HG03442 (cell line): ENCODE results near the gene CDH12.
A peak's percentile ranks its signal among the peaks of the same experiment; 100 is the strongest.

Source experiments
- ATAC-seq: cut with Tn5 transposase; IDR thresholded peaks from one replicate; pipeline ENCODE4 v1.9.1; 2021; ENCODE audit warnings: mild to moderate bottlenecking, moderate library complexity; ENCODE audit not compliant: unreplicated experiment

The CDH12 gene

DNA sequence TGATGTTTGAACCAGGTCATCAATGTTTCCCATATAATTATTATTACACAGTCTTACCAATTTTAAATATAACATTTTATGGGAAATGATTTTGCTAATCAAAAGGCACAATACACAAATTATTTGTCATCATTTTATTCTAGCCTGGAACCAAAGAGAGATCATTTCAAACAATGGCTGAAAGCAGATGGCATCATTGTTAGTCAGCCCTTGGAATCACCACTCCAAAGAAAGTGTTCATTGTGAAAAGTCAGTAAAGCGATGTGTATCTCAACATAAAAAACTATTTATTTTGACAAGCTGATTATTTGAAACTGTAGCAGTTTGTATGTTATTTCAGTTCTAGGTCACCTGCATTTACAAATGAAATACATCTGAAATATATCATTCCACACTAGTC lies 1068.7 kb downstream of the CDH12 start:
- no peak for ATAC-seq

DNA sequence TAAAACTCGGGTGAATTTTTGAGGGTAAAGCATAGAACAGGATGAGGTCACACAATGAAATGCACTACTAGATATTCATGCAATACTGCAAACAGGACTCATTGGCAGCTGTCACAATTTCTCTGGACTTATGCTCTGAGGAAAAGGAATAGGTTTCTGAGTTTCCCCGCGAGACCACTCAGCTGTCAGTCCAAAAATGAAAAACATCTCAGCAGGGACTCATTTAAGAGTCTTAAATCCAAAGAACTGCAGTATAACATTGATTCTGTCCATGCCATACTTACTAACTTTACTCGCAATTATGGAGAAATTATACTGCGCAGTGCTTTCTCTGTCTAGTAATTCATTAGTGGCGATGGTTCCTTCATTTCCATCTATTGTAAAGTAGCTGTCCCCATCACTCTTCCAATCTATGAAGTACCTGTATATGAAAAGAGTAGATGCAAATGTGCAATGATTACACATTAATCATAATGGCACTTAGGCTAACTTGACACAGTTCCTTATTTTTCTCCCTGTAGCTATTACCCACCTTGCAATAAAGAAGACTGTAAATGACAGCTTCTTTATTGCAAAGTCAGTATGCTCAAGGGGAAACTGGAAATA lies 1070.0 kb downstream of the CDH12 start:
- ATAC-seq: no peak

GRCh38 chr5:21776466-21776865 lies 1076.7 kb downstream of the CDH12 start:
- ATAC-seq: no peak

DNA sequence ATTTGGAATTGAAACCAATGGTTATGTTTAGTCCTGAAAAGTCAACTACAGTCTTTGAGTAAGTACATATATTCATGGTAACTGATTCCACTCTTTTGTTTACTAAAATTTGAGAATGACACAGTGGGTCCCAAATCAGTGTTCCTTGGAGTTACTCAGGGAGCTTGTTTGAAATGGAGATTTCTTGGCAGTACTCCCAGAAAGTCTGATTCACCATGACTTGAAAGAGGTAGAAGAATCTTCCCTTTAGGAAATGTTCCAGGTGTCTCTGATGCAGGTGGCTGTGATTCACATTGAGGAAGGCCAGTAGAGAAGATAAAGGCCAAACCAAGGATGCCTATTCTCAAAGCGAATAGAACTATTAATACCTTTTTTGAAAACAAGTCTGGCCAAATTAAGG lies 1078.3 kb downstream of the CDH12 start:
- no peak for ATAC-seq

DNA sequence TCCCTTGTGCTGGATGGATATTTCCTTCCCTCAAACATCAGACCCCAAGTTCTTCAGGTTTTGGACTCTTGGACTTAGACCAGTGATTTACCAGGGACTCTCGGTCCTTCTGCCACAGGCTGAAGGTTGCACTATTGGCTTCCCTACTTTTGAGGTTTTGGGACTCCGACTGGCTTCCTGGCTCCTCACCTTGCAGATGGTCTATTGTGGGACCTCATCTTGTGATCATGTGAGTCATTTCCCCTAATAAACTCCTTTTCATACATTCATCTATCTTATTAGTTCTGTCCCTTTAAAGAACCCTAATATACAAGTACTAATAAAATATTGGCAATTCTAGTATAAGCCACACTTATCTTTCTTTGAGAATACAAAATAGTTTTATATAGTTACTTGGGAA lies 1078.9 kb downstream of the CDH12 start:
- ATAC-seq: no peak

- ATAC-seq: no peak
These were observed 1079.7 kb downstream of the CDH12 start for GRCh38 chr5:21773456-21773855.

DNA sequence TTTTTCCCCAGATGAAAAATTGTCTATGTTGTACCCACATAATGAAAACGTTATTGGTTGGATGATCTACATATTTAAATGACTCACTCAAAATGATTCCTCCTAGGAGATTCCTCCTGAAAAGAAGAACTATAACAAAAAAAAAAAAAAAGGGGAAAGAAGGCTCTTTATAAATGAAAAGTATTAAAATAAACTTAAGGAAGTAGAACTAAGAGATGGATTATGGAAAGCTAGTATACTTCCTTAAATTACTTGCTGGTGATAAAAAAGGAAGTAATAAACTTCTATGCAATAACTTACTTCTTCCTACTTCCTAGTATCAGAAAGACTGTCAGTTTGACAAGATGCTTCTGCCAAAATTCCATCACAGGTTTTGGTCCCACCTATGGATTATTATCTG lies 1087.7 kb downstream of the CDH12 start:
- no peak for ATAC-seq

DNA sequence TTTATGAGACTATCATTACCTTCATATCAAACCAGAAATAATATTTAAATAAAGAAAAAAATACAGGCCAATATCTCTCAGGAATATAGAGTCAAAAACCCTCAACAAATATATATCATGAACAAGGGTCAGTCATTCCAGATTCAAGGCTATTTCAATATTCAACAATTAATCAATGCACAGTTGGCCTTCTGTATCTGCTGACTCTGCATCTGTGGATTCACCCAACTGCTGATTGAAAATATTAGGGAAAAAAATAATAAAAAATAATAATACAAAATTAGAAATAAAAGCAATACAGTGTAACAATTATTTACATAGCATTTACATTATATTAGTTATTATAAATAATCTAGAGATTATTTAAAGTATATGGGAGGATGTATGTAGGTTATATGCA lies 1114.0 kb downstream of the CDH12 start:
- ATAC-seq: no peak

DNA sequence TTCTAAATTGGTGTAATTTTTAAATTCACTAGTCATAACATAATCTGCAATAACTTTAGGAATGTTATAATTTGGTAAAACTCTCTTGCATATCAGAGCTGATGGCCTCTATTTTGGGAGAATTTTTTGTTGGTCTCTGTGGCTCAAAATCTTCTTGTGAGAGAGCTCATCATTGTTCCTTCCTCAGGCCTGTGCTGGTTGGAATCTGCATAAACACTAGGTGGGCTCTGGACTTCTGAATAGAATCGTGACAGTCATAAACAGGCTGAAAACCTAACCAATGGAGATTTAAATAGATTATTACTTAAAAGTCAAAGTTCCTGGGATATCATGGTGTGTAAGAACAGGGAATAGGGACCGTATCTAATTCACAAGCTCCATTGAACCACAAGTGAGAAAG lies 1129.6 kb downstream of the CDH12 start:
- no peak for ATAC-seq

- no peak for ATAC-seq
These were observed 1141.0 kb downstream of the CDH12 start for GRCh38 chr5:21711866-21712758.

GRCh38 chr5:21709770-21710169 lies 1143.4 kb downstream of the CDH12 start:
- no peak for ATAC-seq

GRCh38 chr5:21704974-21705668 lies 1148.0 kb downstream of the CDH12 start:
- no peak for ATAC-seq

GRCh38 chr5:21701317-21701716 lies 1151.8 kb downstream of the CDH12 start:
- peak; percentile 58 for ATAC-seq
